Measurements from ENCODE around the gene TUBGCP5. TPM values are rescaled to one million over a fixed set of nuclear protein-coding genes. Genes with fewer than 3 reads are reported as not detected.

Gene TUBGCP5
- total and polyA plus RNA-seq, 2 experiments from 2014 or later = 14.6 to 17.5 TPM

DNA sequence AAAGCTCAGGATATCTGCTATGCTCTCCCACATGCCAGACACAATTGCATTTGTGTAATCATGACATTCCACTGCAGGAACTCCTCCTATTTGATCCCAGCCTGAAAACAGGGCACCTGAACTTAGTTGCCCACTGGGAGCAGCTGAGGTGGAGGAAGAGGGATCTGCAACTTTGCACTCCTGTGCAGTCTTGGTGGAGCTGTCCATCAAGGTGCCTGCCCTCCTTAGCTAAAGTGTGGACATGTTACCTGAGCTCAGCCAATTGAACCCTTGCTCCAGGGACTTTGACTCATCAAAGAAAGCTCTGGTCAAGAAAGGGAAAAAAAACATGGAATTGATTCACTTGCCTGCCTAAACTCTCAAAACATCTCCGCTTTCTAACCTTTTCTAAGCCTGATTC, 33.3 kb upstream of the TUBGCP5 start:
- in situ Hi-C loops (cut with MboI) = loop anchor here (10.0 kb wide), 1 partner anchor 58 kb away; no protein-coding TSS in a partner anchor
- no peaks in the 10 kb centered on the region for H3F3A ChIP-seq (ENCODE audit: insufficient read depth)
- H3K4me1 ChIP-seq (ENCODE audit: insufficient read depth) = no peaks in the 10 kb centered on the region
- H3K4me2 ChIP-seq (ENCODE audit: unreplicated experiment) = no peak overlapping the region
- H4K20me1 ChIP-seq (ENCODE audit: insufficient read depth) = no peaks in the 10 kb centered on the region
- WGBS, 2 experiments (ENCODE audit: low coverage in 1 of 2, low lambda C conversion rate in 2 of 2, missing lambda C conversion rate in 2 of 2) = 68 to 79% methylated on average over 1 of the region's 1 CpG
- no peak overlapping the region for H3K27ac ChIP-seq
- H3K9me2 ChIP-seq (ENCODE audit: insufficient read depth) = no peaks in the 10 kb centered on the region
- H3K4me3 ChIP-seq = no peak overlapping the region
- no peaks in the 10 kb centered on the region for H3K9me3 ChIP-seq (ENCODE audit: low read depth)
- H3K36me3 ChIP-seq (ENCODE audit: low read depth) = no peaks in the 10 kb centered on the region
- no peaks in the 10 kb centered on the region for H3K79me2 ChIP-seq (ENCODE audit: insufficient read depth)
- TF ChIP-seq EZH2phosphoT487 (IDR thresholded peaks at IDR 0.05; ENCODE audit: insufficient read depth, low read depth) (no peak), EZH2 (IDR thresholded peaks at IDR 0.05; ENCODE audit: insufficient read depth, poor library complexity, severe bottlenecking) (no peak)
- no peak overlapping the region for H3K9ac ChIP-seq
- no peak overlapping the region for H2AFZ ChIP-seq
- no peak for DNase-seq
- peaks cover 11% of the 10 kb centered on the region for H3K27me3 ChIP-seq (replicated peaks; ENCODE audit: insufficient read depth)

DNA sequence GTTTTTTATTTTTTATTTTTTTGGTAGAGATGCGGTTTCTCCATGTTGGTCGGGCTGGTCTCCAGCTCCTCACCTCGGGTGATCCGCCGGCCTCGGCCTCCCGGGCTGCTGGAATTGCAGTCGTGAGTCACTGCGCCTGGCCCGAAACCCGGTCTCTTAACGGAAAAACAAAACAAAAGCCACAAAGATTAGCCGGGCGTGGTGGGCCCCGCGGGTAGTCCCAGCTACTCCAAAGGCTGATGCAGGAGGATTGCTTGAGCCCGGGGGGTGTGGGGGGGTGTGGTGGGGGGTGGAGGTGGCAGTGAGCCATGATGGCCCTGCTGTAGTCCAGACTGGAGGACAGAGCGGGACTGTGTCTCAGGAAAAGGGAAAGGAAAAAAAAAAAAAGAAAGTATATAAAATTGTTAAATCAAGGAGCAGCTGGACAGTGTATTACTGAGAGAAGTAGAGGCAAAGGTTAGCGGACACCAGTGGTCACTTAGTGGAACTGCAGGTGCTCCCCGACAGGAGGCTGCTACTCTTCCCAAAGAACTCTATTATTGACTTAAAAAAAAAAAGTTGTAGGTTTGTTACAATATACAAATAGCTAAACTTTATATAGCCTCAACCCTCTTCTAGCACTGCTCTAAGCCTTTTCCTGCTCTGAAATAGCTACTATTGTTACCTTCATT, 30.3 kb upstream of the TUBGCP5 start:
- H2AFZ ChIP-seq = no peak overlapping the region
- H3K9me3 ChIP-seq (ENCODE audit: low read depth) = no peaks in the 10 kb centered on the region
- no peak overlapping the region for H3K4me3 ChIP-seq
- H3F3A ChIP-seq (ENCODE audit: insufficient read depth) = no peaks in the 10 kb centered on the region
- no peak for TF ChIP-seq EZH2 (IDR thresholded peaks at IDR 0.05; ENCODE audit: insufficient read depth, poor library complexity, severe bottlenecking)
- no peak for TF ChIP-seq EZH2phosphoT487 (IDR thresholded peaks at IDR 0.05; ENCODE audit: insufficient read depth, low read depth)
- peak; percentile 3 for DNase-seq
- H3K79me2 ChIP-seq (ENCODE audit: insufficient read depth) = no peaks in the 10 kb centered on the region
- H3K36me3 ChIP-seq (ENCODE audit: low read depth) = no peaks in the 10 kb centered on the region
- peaks cover 5% of the 10 kb centered on the region; the same call in 1 of the 2 replicates for H3K27me3 ChIP-seq (replicated peaks; ENCODE audit: insufficient read depth)
- in situ Hi-C loops (cut with MboI) = loop anchor here (10.0 kb wide), 1 partner anchor 55 kb away; no protein-coding TSS in a partner anchor
- H3K4me1 ChIP-seq (ENCODE audit: insufficient read depth) = no peaks in the 10 kb centered on the region
- H3K27ac ChIP-seq = no peak overlapping the region
- no peaks in the 10 kb centered on the region for H4K20me1 ChIP-seq (ENCODE audit: insufficient read depth)
- no peak overlapping the region for H3K9ac ChIP-seq
- 64 to 65% methylated on average over 17 to 20 of the region's 20 CpGs for WGBS, 2 experiments (ENCODE audit: low coverage in 1 of 2, low lambda C conversion rate in 2 of 2, missing lambda C conversion rate in 2 of 2)
- no peak overlapping the region for H3K4me2 ChIP-seq (ENCODE audit: unreplicated experiment)
- no peaks in the 10 kb centered on the region for H3K9me2 ChIP-seq (ENCODE audit: insufficient read depth)

DNA sequence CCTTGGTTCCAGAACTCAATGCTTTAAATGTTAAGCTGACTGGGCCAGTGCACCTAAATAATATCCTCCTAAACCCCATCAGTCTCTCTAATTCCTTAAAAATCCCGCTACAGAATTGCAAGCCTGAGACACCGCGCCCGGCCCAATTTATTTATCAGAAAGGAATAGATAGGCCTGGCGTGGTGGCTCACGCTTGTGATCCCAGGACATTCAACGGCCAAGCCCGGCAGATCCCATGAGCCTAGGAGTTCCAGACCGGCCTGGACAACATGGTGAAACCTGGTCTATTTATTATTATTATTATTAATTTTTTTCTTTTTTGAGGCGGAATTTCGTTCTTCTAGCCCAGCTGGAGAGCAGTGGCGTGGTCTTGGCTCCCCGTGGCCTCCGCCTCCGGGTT, 28.0 kb upstream of the TUBGCP5 start:
- Histone ChIP-seq H4K20me1 (ENCODE audit: insufficient read depth) (no peaks in the 10 kb centered on the region), H3K4me2 (ENCODE audit: unreplicated experiment) (no peak overlapping the region), H3K4me3 (no peak overlapping the region), H3K9me3 (ENCODE audit: low read depth) (no peaks in the 10 kb centered on the region), H2AFZ (no peak overlapping the region), H3K27ac (no peak overlapping the region), H3K9ac (no peak overlapping the region), H3K4me1 (ENCODE audit: insufficient read depth) (no peaks in the 10 kb centered on the region), H3K27me3 (replicated peaks; ENCODE audit: insufficient read depth) (no peaks in the 10 kb centered on the region), H3K79me2 (ENCODE audit: insufficient read depth) (no peaks in the 10 kb centered on the region), H3F3A (ENCODE audit: insufficient read depth) (no peaks in the 10 kb centered on the region), H3K36me3 (ENCODE audit: low read depth) (no peaks in the 10 kb centered on the region), H3K9me2 (ENCODE audit: insufficient read depth) (no peaks in the 10 kb centered on the region)
- WGBS, 2 experiments (ENCODE audit: low coverage in 1 of 2, low lambda C conversion rate in 2 of 2, missing lambda C conversion rate in 2 of 2) = 80 to 86% methylated on average over 15 of the region's 15 CpGs
- TF ChIP-seq EZH2 (IDR thresholded peaks at IDR 0.05; ENCODE audit: insufficient read depth, poor library complexity, severe bottlenecking) (no peak), EZH2phosphoT487 (IDR thresholded peaks at IDR 0.05; ENCODE audit: insufficient read depth, low read depth) (no peak)
- in situ Hi-C loops (cut with MboI) = no loop called here
- DNase-seq = no peak

DNA sequence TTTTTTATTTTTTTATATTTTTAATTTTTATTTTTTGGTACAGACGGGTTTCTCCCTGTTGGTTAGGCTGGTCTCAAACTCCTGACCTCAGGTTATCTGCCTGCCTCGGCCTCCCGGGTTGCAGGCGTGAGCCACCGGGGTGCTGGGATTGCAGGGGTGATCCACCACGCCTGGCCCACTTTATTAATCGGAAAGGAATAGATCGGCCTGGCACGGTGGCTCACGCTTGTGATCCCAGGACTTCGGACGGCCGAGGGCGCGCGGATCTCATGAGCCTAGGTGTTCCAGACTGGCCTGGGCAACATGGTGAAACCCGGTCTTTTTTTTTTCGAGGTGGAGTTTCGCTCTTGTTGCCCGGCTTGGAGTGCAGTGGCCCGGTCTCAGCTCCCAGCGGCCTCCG, 26.5 kb upstream of the TUBGCP5 start:
- H4K20me1 ChIP-seq (ENCODE audit: insufficient read depth) = no peaks in the 10 kb centered on the region
- whole genome bisulfite sequencing, 2 experiments (ENCODE audit: low coverage in 1 of 2, low lambda C conversion rate in 2 of 2, missing lambda C conversion rate in 2 of 2) = 83 to 87% methylated on average over 21 to 23 of the region's 23 CpGs
- H3K36me3 ChIP-seq (ENCODE audit: low read depth) = no peaks in the 10 kb centered on the region
- H3K4me2 ChIP-seq (ENCODE audit: unreplicated experiment) = no peak overlapping the region
- H3K4me1 ChIP-seq (ENCODE audit: insufficient read depth) = no peaks in the 10 kb centered on the region
- no peaks in the 10 kb centered on the region for H3K79me2 ChIP-seq (ENCODE audit: insufficient read depth)
- no peaks in the 10 kb centered on the region for H3F3A ChIP-seq (ENCODE audit: insufficient read depth)
- no peak overlapping the region for H3K4me3 ChIP-seq
- DNase-seq = no peak
- no peak overlapping the region for H2AFZ ChIP-seq
- in situ Hi-C loops (cut with MboI) = no loop called here
- H3K9ac ChIP-seq = no peak overlapping the region
- H3K9me2 ChIP-seq (ENCODE audit: insufficient read depth) = no peaks in the 10 kb centered on the region
- H3K27me3 ChIP-seq (replicated peaks; ENCODE audit: insufficient read depth) = no peaks in the 10 kb centered on the region
- no peak overlapping the region for H3K27ac ChIP-seq
- H3K9me3 ChIP-seq (ENCODE audit: low read depth) = no peaks in the 10 kb centered on the region
- no peak for TF ChIP-seq EZH2 (IDR thresholded peaks at IDR 0.05; ENCODE audit: insufficient read depth, poor library complexity, severe bottlenecking)
- no peak for TF ChIP-seq EZH2phosphoT487 (IDR thresholded peaks at IDR 0.05; ENCODE audit: insufficient read depth, low read depth)
